Peyer's patch (tissue), 4 donors: Measurements from ENCODE around the gene FOXN4.

Experiments
- CTCF ChIP-seq, 6 experiments: fragments of 450-650 bp in 4 of 6; fragments of 200-600 bp in 2 of 6; sonication (generic) in 1 of 6; IDR thresholded peaks; one replicate each; pipeline ENCODE4 v1.5.1; 2017 to 2019; ENCODE audit warnings: antibody characterized with exemption in 6 of 6, mild to moderate bottlenecking in 3 of 6, moderate library complexity in 1 of 6
- POLR2A ChIP-seq, 2 donors: fragments of 450-650 bp; IDR thresholded peaks; one replicate each; pipeline ENCODE4 v1.5.1; 2017; ENCODE audit warnings: antibody characterized with exemption in 2 of 2, mild to moderate bottlenecking in 2 of 2, moderate library complexity in 2 of 2

- TF ChIP-seq CTCF (IDR thresholded peaks at IDR 0.05) (no peak), POLR2A (IDR thresholded peaks at IDR 0.05) (no peak)
These were observed 22.8 kb downstream of the FOXN4 start for GRCh38 chr12:109286252-109286651.
